Left hindlimb (tissue), 1 donor: ENCODE data around the gene PCSK2.
A peak's percentile ranks its signal among the peaks of the same experiment; 100 is the strongest.
"Not testable (repeated sequence)": the region's sequence is repeated elsewhere in the genome, so short reads cannot be mapped to it uniquely, and the experiment has no call there.

Source experiments
- DNase-seq: peaks from one replicate; pipeline ENCODE4 v3.0.0-alpha.2; 2018

Gene PCSK2, protein sequence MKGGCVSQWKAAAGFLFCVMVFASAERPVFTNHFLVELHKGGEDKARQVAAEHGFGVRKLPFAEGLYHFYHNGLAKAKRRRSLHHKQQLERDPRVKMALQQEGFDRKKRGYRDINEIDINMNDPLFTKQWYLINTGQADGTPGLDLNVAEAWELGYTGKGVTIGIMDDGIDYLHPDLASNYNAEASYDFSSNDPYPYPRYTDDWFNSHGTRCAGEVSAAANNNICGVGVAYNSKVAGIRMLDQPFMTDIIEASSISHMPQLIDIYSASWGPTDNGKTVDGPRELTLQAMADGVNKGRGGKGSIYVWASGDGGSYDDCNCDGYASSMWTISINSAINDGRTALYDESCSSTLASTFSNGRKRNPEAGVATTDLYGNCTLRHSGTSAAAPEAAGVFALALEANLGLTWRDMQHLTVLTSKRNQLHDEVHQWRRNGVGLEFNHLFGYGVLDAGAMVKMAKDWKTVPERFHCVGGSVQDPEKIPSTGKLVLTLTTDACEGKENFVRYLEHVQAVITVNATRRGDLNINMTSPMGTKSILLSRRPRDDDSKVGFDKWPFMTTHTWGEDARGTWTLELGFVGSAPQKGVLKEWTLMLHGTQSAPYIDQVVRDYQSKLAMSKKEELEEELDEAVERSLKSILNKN

GRCh38 chr20:17226410-17227218, at the start of gene PCSK2:
Gene PCSK2, plus strand, starts transcription at chr20:17227040. Its CDS starts 266 bp downstream, at chr20:17227306.
- peak; percentile 86 for DNase-seq

DNA sequence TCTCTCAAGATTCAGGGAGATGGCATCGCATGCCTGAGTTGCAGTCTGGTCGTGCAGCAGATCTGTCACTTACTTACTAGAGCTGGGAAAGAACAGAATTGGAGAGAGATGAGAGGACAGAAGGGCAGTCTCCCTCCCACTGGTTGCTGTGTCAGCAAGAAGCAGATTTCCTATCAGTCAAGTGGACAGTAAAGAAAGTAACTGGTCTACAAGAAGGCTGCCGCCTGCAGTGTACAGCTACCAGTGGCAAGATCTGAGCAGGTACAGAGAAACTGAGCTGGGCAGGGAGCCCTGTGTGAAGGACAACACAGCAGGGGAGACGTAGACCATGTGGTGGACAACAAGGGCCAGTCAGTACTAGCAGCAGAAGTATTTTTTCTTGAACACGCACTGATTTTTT, 49.5 kb upstream of the PCSK2 start:
- DNase-seq, result no peak

DNA sequence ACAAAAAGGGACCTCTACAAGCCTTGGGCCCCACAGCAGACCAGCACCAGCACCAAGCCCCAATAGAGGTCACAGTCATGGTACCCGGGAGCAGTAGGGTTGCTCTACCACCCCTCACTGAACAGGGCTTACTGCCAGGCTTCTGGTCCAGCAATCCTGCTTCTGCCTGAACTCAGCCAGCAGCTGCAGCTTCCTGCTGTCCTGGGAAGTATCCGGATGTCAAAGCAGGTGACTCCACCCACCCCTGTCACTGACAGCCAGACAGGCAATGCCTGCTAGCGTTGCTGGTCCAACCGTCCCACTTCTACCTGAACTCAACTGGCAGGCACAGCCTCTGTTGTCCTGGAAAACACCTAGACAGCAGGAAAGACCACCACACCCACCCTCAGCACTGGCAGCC, 47.0 kb upstream of the PCSK2 start:
- no peak for DNase-seq

- no peak for DNase-seq
Observed at GRCh38 chr20:17189976-17190695, 36.7 kb upstream of the PCSK2 start.

DNA sequence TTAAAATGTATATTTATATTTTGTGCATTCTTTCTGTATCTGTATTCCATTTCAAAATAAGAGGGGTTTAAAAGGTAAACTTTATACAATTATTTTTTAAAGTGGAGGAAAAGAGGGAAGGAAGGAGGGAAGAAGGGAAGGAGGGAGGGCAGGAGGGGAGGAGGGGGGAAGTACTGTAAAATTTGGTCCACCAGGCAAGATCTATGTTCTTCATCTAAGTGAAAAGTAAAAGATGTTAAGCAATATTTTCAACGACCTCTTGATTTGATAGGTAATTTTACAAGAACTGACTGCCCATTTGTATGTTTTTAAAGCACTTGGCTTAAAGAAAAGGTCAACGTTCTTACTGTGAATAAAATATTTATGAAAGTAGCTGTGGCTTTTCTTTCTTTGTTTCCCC, 29.8 kb upstream of the PCSK2 start:
- no peak for DNase-seq

DNA sequence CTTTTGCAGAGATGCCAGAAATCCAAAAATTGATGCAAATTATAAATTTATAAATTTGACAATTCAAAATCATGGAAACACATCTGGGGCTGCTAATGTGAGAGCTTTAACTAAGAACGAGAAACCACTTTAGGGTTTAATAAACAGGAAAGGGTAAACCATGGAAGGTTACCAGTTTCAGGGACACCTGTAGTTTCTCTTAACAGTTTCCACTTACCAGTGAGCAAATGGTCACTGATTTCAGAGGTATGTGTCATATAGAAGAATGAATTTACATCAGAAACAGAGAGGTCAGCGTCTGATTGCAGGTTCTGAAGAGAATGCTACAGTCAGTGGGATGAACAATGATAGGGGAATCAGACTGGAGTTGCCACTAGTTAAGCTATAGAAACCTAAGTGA, 24.8 kb upstream of the PCSK2 start:
- no peak for DNase-seq

GRCh38 chr20:17202673-17203072, 24.2 kb upstream of the PCSK2 start:
- no peak for DNase-seq

DNA sequence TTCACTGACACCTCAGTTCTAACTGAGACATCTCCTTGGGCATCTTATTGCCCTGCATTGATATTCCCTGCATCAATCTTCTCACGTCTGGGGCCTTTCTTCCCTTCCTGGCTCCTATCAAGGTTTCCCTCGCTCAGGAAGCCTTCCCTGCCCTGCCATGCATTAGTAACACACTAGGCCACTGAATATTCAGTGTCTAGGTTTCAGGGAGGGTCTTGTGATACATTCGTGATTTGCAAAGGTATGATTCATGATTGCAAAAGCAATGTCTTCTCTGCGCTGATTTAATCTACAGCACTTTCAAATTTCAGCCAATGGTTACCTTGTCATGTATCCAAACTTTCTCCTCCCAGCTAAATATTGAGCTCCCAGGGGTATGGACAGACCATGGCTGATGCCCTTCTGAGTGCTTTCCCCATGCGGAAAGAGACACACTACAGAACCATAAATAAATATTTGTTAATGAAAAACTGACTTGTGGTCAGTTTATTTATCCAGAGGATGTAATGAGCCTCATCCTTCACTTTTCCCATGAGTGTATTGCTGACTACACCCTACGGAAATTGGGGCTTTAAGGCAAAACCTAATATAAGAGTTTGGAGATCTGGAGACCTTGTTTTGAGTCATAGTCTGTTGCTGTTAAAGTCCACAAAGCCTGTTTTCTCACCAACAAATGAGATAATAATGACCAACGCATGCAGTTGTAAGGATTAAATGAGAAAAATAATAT, 21.6 kb upstream of the PCSK2 start:
- no peak for DNase-seq

GRCh38 chr20:17210387-17210786, 16.5 kb upstream of the PCSK2 start:
- DNase-seq, result no peak

GRCh38 chr20:17210983-17211382, 15.9 kb upstream of the PCSK2 start:
- no peak for DNase-seq

DNA sequence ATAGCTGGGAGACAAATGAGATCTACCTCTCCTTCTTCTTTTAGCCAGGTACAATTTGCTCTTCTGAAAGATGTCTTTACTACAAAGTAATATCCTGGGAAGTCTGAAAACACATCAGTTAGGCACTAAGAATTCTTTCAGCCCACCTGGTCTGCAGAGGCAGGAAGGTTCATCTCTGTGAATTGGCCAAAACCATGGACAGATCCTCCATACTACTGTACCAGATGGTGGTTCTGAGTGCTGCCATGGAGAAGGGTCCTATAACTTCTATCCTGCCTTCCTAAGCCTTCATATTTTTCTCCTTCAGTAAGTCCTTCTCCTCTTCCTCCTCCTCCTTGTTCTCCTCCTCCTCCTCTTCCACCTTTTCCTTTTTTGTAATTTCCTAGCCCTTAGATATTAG, 11.7 kb upstream of the PCSK2 start:
- no peak for DNase-seq

GRCh38 chr20:17219856-17220255, 7.0 kb upstream of the PCSK2 start:
- DNase-seq, result not testable (repeated sequence)

DNA sequence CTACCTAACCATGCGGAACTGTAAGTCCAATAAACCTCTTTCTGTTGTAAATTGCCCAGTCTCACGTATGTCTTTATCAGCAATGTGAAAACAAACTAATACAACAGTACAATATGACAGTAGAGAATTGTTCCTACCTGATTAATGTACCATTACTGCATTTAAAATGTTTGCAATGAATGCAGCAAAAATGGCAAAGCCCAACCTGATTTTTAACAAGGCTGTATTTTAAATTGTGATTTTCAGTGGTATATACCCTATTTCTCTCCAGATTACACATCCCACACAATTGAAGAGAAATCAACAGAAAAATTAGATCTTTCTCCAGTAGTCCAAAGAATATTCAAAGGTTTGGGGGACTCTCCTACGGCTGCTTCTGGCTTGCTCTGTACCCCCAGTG, 3.3 kb upstream of the PCSK2 start:
- DNase-seq, result no peak

DNA sequence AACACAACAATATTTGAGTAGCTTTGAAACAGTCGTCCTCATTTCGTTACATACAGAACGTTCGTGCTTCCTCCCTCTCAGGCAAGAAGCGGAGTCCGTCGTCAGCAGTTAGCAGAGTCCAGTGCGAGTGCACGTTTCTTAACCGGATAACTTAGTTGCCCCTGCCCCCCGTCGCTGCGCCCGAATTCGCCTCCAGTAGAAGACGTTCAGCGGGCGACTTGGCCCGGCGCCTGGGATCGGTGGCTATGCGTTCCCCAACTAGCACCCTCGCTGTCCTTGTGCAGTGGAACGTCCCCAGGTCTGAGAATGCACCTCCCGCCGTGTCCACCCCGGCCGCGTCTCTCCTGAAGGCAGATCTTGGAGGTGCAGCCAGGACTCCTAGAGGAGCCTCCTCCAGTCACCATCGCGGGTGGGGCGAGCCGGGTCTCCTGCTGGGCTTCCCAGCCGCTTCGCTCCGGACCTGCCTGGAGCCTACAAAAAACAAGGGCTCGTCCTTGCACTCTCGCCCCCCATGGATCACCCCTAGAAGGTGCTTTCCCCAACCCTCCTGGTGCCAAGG, 910 bp upstream of the PCSK2 start:
- DNase-seq, result peak; percentile 39

- peak; percentile 32 for DNase-seq
Observed at GRCh38 chr20:17227219-17227575, 357 bp downstream of the PCSK2 start.

- peak; percentile 39 for DNase-seq
Observed at GRCh38 chr20:17227669-17228623, 1.1 kb downstream of the PCSK2 start.

DNA sequence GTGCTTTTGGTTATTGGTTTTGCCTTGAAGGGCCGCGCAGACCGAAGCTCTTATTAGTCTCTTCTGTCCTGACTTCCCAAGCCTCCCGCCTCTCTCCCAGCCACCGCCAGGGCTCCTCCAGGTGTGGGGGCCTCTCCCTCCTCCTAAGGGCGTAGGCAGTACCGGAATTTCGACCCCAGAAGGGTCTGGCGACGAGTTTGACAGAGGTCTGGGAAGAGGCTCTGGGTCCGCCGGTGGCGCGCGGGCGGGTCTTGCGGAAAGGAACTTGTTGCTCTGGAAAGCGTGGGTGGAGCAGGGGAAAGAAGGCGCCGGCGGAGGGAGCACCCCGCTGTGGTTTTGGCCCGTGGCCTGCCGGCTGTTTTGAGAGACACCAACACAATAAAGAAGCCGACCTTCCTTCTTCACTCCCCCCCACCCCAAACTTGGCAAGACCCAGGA, 1.8 kb downstream of the PCSK2 start:
- DNase-seq, result no peak

- DNase-seq, result no peak
Observed at GRCh38 chr20:17229256-17229655, 2.4 kb downstream of the PCSK2 start.

- no peak for DNase-seq
Observed at GRCh38 chr20:17233626-17234025, 6.8 kb downstream of the PCSK2 start.

DNA sequence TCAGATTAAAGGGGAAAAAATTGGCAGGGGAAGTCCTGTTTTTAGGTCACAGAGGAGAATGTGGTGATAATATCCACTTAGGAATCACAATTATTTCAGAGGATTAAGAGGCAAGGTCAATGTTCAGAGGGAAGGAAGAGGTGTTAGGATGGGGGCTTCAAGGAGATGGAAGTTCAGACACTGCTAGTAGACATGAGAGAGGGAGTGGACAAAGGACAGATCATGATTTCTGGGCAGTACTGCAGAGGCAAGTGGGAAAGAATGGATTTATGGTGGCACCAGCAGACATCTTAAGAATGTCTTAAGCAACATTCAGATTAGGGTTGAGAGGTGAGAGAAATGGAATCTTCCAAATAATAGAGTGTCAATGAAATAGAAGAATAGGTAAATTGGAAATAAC, 9.9 kb downstream of the PCSK2 start:
- no peak for DNase-seq

- DNase-seq, result no peak
Observed at GRCh38 chr20:17248224-17248623, 21.4 kb downstream of the PCSK2 start.
